Psoas muscle (tissue), 8 donors: ENCODE measurements around the gene TPST2. TPM values are rescaled to one million over a fixed set of nuclear protein-coding genes. Genes with fewer than 3 reads are reported as not detected.

Source experiments
- ATAC-seq, 4 donors: fragments of 200-7000 bp; cut with Tn5 transposase; one replicate each; pipeline ENCODE4 v1.9.1; 2020; ENCODE audit warnings: moderate library complexity in 3 of 4, mild to moderate bottlenecking in 2 of 4
- DNase-seq, 2 donors: peaks; one replicate each; pipeline ENCODE4 v3.0.0-alpha.2; 2020
- H3K27ac ChIP-seq: fragments of 200-600 bp; one replicate; pipeline ENCODE4 v1.8.0; 2022
- H3K27me3 ChIP-seq, 3 donors: fragments of 200-600 bp in 1 of 3; one replicate each; pipeline versions ENCODE4 v1.6.1 to v1.8.0; 2013 to 2022; ENCODE audit warnings: low read length in 2 of 3, mild to moderate bottlenecking in 2 of 3, moderate library complexity in 1 of 3; ENCODE audit not compliant: insufficient read depth in 3 of 3
- H3K36me3 ChIP-seq, 2 donors: fragments of 200-600 bp in 1 of 2; one replicate each; pipeline versions ENCODE4 v1.6.1 to v1.8.0; 2013 to 2022; ENCODE audit warnings: low read depth in 1 of 2, mild to moderate bottlenecking in 1 of 2, moderate library complexity in 1 of 2; ENCODE audit not compliant: insufficient read depth in 1 of 2
- H3K4me1 ChIP-seq: fragments of 200-600 bp; one replicate; pipeline ENCODE4 v1.8.0; 2022
- H3K4me3 ChIP-seq: fragments of 200-600 bp; one replicate; pipeline ENCODE4 v1.8.0; 2022; ENCODE audit warnings: mild to moderate bottlenecking
- H3K9me3 ChIP-seq: fragments of 200-600 bp; one replicate; pipeline ENCODE4 v1.8.0; 2022
- CTCF ChIP-seq: fragments of 200-600 bp; IDR thresholded peaks from one replicate; pipeline ENCODE4 v1.8.0; 2022; ENCODE audit warnings: antibody characterized with exemption
- WGBS, 3 donors: extraction: QIAGEN DNeasy Blood & Tissue Kit; methylation state at CpG; one replicate each; pipeline versions ENCODE4 v1.1.6 to v1.1.7; 2013; 5-methylcytosine and 5-hydroxymethylcytosine counted together
- intact Hi-C, 2 donors: fragments of 100-400 bp; cut with DNase I; formaldehyde crosslinking; loops; one replicate each; pipeline versions ENCODE4 v1.11.0 to v1.14.2; 2022
- polyA plus RNA-seq, 3 donors: library from polyadenylated mRNA; stranded (reverse); fragments of 200-250 nt; gene quantifications; one replicate each; pipeline ENCODE4 v1.2.3, GENCODE V29; 2013
- total RNA-seq, 4 donors: library from RNA; stranded (reverse); fragmentation: NEBNext Ultra II Directional in 2 of 4; extraction: Animal tissue kit (Norgen Biotek cat#: 25700) in 2 of 4; gene quantifications; one replicate each; pipeline versions ENCODE4 v1.2.1 to v1.2.4, GENCODE V29; 2021 to 2023
- donor health status: healthy with polysubstance abuse.
- donor health status: DM: no; HTN: no; CAD: no; lungs with moderate emphysema.
- donor health status: Bipolar disorder and iron deficiency.
- donor health status: healthy.
- donor health status: DM: yes; HTN: yes; CAD: no.
- donor health status: DM: no; HTN: no; CAD: no.
- donor health status: DM: no; HTN: no; CAD: no.
- donor health status: DM: yes; HTN: yes; CAD: no.

Gene TPST2
- total and polyA plus RNA-seq, 7 donors, result 22.1 to 76.4 (median 32.9) TPM

DNA sequence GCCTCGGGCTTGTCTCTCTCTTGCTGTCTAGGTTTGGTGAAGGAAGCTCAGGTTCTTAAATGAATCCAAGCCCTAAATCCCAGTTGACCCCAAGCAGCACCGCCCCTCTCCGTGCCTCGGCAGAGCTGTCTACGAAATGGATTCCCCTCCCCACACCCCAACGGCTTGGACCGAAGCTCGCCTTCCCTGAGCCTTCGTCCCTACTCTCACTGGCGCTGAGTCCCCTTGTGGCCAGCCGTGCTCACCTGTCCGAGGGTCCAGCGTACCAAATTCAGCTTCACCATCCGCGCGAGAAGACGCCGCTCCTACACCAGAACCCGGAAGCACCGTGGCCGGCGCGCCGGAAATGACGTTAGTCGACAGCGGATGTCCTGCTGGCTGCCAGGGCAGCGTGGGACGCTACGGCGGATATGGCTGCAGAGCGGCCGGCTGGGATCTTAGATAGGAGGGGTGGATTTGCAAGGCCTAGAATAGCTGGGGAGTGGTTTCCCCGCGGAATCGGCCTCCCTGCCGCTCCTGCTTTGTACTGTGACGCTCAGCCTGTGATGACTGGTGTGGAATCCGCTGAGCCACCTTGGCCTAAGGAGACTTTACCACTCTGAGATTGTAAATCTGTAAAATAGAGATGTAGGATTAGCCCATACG is 77.7 kb downstream of the TPST2 start, which contains the start of gene TFIP11:
TSS of gene TFIP11 (minus strand) at position 325 of the 645 bp plus-strand sequence. CDS start 2,201 bp downstream, outside the sequence.
- DNase-seq (peak; percentile 95 to 98), ATAC-seq (peak; percentile 97 to 98 (median 97))
- 0% methylated on average over 40 of the region's 40 CpGs for WGBS, 3 donors
- Histone ChIP-seq H3K9me3 (no peaks in the 10 kb centered on the region), H3K36me3 (peaks cover 11 to 36% of the 10 kb centered on the region in 2 donors), H3K4me1 (peaks cover 25% of the 10 kb centered on the region), H3K27ac (peak within 1 kb of the TSS; percentile 85), H3K27me3 (no peaks in the 10 kb centered on the region), H3K4me3 (peak within 1 kb of the TSS; percentile 81)
- intact Hi-C loops, result loop anchor here (5.0 kb wide), 1 partner anchor 75 kb away; no protein-coding TSS in a partner anchor
- no peak for TF ChIP-seq CTCF

DNA sequence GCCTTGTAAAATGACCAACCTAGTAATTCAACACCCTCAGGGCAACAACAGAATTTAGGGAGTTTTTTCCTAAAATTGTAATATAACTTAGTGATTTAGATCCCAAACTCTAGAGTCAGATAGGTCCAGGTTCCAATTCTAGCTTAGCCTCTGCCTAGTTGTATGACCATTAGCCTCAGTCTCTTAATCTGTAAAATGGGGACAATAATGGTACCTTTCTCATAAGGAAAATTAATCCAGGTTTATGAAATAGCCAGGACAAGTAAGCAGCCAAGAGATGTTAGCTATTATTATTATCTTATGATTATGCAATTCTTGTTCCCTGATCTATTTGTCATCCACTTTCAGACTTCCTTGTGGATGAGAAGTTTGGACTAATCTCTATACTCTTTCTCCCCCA is 81.8 kb downstream of the TPST2 start:
- Histone ChIP-seq H3K27ac (no peak overlapping the region), H3K4me1 (peaks cover 26% of the 10 kb centered on the region), H3K36me3 (peaks cover 24 to 77% of the 10 kb centered on the region in 2 donors), H3K4me3 (no peak overlapping the region), H3K27me3 (no peaks in the 10 kb centered on the region), H3K9me3 (no peaks in the 10 kb centered on the region)
- DNase-seq (no peak), ATAC-seq (no peak)
- no peak for TF ChIP-seq CTCF
- intact Hi-C loops, result no loop called here

DNA sequence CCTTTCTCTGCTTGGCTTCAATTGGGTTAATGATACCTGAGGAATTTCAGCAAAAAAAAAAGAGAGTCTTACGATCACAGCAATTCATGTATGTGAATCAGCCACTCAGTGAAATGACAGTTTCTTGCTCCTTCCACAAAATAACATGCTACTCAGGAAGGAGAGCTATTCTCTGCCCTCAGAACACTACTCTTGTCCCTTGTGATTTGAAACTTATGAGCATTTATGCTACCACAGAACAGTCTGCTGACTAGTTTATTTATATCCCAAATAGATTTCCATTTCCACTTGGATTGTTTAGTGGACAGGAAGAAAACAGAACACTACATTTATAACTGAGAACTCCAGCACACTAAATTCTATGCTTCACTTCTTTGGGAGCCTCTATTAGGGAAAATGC is 86.2 kb downstream of the TPST2 start:
- Histone ChIP-seq H3K27me3 (no peaks in the 10 kb centered on the region), H3K27ac (peak overlapping the region; percentile 88), H3K36me3 (peaks cover 26 to 99% of the 10 kb centered on the region in 2 donors), H3K4me3 (peak overlapping the region; percentile 3), H3K4me1 (peaks cover 41% of the 10 kb centered on the region), H3K9me3 (no peaks in the 10 kb centered on the region)
- ATAC-seq, result peak in 2 of 4 donors; percentile 33 to 41
- intact Hi-C loops, result loop anchor here in 1 of 2 donors (2.0 to 5.0 kb wide), 2 partner anchors 23 to 89 kb away; partner anchors contain the start of gene TPST2
- no peak for TF ChIP-seq CTCF
- DNase-seq, result no peak
- 23 to 48% (median 27%) methylated on average over 1 of the region's 1 CpG for WGBS, 3 donors

GRCh38 chr22:26502688-26503561 is 87.0 kb downstream of the TPST2 start:
- H3K36me3 ChIP-seq, result peaks cover 28 to 99% of the 10 kb centered on the region in 2 donors
- peak overlapping the region; percentile 13 for H3K4me3 ChIP-seq
- DNase-seq, result peak; percentile 29 to 75
- 13 to 18% (median 14%) methylated on average over 3 of the region's 3 CpGs for WGBS, 3 donors
- intact Hi-C loops, result loop anchor here in 1 of 2 donors (2.0 to 5.0 kb wide), 2 partner anchors 24 to 89 kb away; partner anchors contain the start of gene TPST2
- TF ChIP-seq CTCF, result peak; percentile 53
- H3K9me3 ChIP-seq, result no peaks in the 10 kb centered on the region
- peaks cover 41% of the 10 kb centered on the region for H3K4me1 ChIP-seq
- peak; percentile 83 to 91 (median 89) for ATAC-seq
- H3K27me3 ChIP-seq, result no peaks in the 10 kb centered on the region
- peak overlapping the region; percentile 88 for H3K27ac ChIP-seq
